Epidermal melanocyte (primary cell): Measurements from ENCODE around the gene POTEF.
"Not testable (repeated sequence)": the region's sequence is repeated elsewhere in the genome, so short reads cannot be mapped to it uniquely, and the experiment has no call there.

Source experiments
- DNase-seq: peaks from one replicate; pipeline ENCODE4 v3.0.0; 2011; ENCODE audit warnings: low spot score; ENCODE audit not compliant: insufficient read length

The POTEF gene

DNA sequence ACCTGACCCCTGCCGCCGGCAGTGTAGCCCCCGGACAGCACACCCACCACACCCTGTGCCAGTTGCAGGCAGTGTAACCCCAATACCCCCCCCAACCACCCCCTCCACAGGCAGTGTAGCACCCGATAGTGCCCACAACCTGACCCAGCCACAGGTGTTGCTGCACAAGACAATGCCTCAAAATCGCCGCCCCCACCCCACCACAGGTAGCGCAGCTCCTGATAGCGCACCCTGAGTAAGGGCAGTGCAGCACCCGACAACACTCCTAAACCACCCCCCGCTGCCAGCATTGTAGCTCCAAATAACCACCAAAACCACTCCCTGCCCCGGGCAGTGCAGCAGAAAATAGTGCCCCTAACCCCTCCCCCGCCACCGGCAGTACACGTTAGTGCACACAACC, 558 bp downstream of the POTEF start:
- not testable (repeated sequence) for DNase-seq

- DNase-seq: not testable (repeated sequence)
These were observed 1.3 kb downstream of the POTEF start for GRCh38 chr2:130127726-130128125.

DNA sequence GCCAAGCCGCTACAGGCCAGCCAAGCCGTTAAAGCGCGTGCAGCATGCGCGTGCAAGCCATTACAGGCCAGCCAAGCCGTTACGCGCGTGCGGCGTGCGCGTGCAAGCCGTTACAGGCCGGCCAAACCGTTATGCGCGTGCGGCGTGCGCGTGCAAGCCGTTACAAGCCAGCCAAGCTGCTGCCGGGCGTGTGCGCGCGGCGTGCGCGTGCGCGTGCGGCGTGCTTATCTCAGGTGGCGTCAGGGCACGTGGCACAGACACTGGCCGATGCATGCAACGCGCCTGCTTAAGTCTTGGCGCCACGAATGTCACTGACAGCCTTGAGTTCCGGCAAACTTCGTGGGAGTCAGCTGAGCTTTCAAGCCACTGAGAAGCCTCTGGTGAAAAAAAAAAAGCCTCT, 8.1 kb downstream of the POTEF start:
- DNase-seq: not testable (repeated sequence)

DNA sequence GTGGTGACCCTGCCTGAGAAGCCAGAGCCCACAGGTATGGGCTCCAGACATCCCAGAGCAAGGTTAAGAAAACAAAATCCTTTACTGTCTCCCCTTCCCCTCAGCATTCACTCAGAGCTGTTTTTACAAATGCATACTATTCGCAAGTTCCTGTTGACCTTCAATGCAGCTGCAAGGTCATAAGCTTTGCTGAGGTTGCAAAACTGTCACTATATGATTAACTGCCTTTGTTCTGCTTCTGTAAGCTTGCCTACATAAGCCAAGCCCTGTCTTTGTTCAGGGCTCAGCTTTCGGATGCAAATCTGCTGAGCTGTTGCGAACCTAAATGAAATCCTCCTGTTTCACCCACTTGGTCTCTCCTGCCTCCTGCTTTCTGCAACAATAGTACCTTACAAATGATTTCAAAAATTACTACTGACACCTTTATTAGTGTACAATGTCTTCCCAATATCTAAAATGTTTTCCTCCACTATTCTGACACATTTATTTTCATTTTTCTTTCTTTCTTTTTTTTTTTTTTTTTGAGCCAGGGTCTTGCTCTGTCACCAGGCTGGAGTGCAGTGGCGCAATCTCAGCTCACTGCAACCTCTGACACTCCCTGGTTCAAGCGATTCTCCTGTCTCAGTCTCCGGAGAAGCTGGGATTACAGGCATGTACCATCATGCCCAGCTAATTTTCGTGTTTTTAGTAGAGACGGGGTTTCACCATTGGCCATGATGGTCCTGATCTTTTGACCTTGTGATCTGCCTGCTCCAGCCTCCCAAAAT, 26.2 kb downstream of the POTEF start:
- DNase-seq: not testable (repeated sequence)

GRCh38 chr2:130062645-130063044, 66.4 kb downstream of the POTEF start:
- DNase-seq: not testable (repeated sequence)

GRCh38 chr2:130059982-130060381, 69.0 kb downstream of the POTEF start:
- not testable (repeated sequence) for DNase-seq

DNA sequence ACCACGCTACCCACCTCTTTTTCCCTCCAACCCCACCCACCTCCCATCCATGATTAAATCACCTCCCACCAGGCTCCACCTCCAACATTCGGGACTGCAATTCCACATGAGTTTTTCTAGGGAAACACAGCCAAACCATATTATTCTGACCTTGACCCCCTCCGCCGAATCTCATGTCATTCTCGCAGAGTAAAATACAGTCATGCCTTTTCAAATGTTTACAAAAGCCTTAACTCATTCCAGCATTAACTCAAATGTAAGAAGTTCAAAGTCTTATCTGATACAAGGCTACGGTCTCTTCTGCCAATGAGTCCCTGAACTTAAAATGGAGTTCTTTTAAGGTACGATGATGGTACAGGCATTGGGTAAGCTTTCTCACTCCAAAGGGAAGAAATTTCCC, 72.7 kb downstream of the POTEF start:
- DNase-seq: not testable (repeated sequence)

DNA sequence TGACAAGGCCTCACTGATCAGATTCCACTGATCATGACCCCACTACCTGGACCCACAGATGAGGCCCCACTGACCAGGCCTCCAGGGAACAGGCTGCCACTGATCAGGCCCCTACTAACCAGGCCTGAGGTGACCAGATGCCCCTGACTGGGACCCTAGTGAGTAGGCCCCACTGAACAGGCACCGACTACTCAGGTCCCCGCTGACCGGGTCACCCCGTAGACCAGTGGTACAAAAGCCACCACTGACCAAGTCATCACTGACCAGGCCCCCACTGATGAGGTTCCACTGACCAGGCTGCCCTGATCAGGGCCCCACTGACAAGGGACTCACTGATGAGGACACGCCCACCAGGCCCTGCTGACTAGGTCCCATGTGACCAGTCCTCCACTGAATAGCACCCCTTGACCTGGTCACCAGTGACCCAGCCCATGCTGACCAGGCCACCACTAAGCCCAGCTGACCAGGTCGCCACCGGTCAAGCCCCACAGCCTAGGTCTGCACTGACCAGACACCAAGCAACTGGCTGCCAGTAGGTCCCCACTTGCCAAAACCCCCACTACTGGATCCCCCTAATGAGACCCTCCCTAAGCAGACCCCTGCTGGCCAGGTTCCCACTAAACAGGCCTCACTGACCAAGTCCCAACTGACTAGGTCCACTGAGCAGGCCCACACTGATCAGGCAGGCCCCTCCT, 75.7 kb downstream of the POTEF start:
- not testable (repeated sequence) for DNase-seq

DNA sequence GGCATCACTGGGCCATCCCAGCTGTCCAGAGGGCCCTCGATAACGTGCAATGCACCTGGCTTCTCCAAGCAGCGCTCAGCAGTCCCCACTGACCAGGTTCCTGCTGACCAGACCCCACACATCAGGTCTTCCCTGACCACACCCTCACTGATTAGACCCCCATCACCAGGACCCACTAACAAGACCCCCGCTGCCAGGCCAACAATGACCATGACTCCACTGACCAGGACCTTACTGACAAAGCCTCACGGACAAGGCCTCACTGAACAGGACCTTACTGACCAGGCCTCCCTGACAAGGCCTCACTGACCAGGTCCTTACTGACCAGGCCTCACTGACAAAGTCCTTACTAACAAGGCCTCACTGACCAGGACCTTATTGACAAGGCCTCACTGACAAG, 76.6 kb downstream of the POTEF start:
- not testable (repeated sequence) for DNase-seq

DNA sequence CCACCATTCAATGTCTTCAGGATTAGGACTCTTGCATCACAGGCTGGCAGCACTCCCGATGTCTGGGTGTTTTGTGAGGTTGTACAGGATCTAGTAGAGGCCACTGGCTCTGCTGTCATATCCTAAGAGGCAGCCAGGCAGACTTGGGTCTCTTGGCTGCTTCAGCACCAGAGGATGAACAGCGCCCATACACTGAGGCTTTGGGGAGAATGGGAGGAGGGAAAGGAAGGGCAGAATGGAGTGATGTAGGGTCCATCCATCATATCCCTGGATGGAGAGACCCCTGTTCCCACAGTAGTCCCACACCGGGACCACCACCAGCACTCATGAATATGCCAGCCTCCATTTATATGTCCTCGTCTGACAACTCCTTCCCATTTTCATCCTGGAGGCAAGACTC, 80.6 kb downstream of the POTEF start:
- DNase-seq: not testable (repeated sequence)

DNA sequence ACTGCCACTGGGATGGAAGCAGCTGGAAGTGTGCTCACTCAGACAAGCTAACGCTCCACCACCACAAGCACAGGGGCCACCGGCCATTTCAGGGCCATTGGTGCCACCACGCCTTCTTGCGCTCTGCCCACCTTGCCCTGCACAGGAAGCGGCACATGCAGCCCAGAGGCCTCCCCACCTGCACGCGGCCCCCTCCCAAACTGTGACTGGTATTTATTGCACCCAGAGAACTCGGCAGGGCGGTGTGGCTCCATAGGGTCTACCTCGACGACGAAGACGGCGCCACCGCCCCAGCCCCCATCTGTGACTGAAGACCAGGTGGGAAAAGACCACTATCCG, 90.8 kb downstream of the POTEF start:
- DNase-seq: not testable (repeated sequence)

DNA sequence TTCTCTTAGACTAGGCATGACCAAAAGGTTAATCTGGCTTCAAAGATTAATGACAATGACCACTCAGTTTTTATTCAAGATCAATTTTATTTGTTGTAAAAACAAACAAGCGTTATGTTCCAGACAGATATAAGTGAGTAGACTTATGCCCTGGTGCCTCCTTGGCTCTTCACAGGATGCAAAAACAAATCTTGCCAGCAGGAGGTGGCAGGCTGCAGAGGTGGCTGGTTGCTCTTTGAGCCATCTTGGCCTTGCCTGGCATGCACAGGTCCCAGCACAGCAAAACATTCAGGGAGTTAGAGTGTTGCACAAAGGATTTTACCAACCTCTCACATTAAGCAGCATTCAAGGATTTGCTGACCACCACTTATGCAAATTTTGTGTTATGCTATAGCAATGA, 103.1 kb downstream of the POTEF start:
- DNase-seq: not testable (repeated sequence)
